Measurements from ENCODE around the gene PLCL1. TPM values are rescaled to one million over a fixed set of nuclear protein-coding genes. Genes with fewer than 3 reads are reported as not detected.
"Not testable (repeated sequence)": the region's sequence is repeated elsewhere in the genome, so short reads cannot be mapped to it uniquely, and the experiment has no call there.

Gene PLCL1
- total RNA-seq, 2 donors from 2014 or later: 0.04 to 0.11 TPM

GRCh38 chr2:197822333-197822732, 17.9 kb downstream of the PLCL1 start:
- H3K27ac Mint-ChIP-seq: no peak overlapping the region
- H3K9me3 ChIP-seq (ENCODE audit: control insufficient read depth, low read length): no peaks in the 10 kb centered on the region
- no peaks in the 10 kb centered on the region for H3K36me3 Mint-ChIP-seq (ENCODE audit: low read depth)
- H3K9ac ChIP-seq (ENCODE audit: extremely low read depth, low read length, poor library complexity, severe bottlenecking): no peak overlapping the region
- H3K27me3 ChIP-seq (ENCODE audit: control insufficient read depth, insufficient read depth, low read length, poor library complexity, severe bottlenecking): no peaks in the 10 kb centered on the region
- no peaks in the 10 kb centered on the region for H3K4me1 Mint-ChIP-seq
- no peak for DNase-seq
- no peaks in the 10 kb centered on the region for H3K27me3 Mint-ChIP-seq (ENCODE audit: insufficient read depth)
- H3K4me3 Mint-ChIP-seq: no peak overlapping the region
- H3K27ac ChIP-seq (ENCODE audit: low read depth, low read length): no peak overlapping the region
- H3K4me1 ChIP-seq (ENCODE audit: control insufficient read depth, insufficient read depth, low read length): no peaks in the 10 kb centered on the region
- WGBS, 2 experiments (ENCODE audit: insufficient coverage in 1 of 2, insufficient read length in 1 of 2): 90 to 94% methylated on average over 2 of the region's 2 CpGs
- H3K36me3 ChIP-seq (ENCODE audit: control insufficient read depth, insufficient read depth, low read length): no peaks in the 10 kb centered on the region
- no peaks in the 10 kb centered on the region for H3K9me3 Mint-ChIP-seq
- H3K4me3 ChIP-seq (ENCODE audit: low read length): no peak overlapping the region
- TF ChIP-seq, protein P1, sequence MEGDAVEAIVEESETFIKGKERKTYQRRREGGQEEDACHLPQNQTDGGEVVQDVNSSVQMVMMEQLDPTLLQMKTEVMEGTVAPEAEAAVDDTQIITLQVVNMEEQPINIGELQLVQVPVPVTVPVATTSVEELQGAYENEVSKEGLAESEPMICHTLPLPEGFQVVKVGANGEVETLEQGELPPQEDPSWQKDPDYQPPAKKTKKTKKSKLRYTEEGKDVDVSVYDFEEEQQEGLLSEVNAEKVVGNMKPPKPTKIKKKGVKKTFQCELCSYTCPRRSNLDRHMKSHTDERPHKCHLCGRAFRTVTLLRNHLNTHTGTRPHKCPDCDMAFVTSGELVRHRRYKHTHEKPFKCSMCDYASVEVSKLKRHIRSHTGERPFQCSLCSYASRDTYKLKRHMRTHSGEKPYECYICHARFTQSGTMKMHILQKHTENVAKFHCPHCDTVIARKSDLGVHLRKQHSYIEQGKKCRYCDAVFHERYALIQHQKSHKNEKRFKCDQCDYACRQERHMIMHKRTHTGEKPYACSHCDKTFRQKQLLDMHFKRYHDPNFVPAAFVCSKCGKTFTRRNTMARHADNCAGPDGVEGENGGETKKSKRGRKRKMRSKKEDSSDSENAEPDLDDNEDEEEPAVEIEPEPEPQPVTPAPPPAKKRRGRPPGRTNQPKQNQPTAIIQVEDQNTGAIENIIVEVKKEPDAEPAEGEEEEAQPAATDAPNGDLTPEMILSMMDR (conservative IDR thresholded peaks at IDR 0.05): no peak

GRCh38 chr2:197827618-197828017, 23.2 kb downstream of the PLCL1 start:
- Mint-ChIP-seq H3K9me3 (no peaks in the 10 kb centered on the region), H3K27me3 (ENCODE audit: insufficient read depth) (no peaks in the 10 kb centered on the region), H3K4me3 (no peak overlapping the region), H3K36me3 (ENCODE audit: low read depth) (no peaks in the 10 kb centered on the region), H3K27ac (no peak overlapping the region), H3K4me1 (no peaks in the 10 kb centered on the region)
- Histone ChIP-seq H3K27ac (ENCODE audit: low read depth, low read length) (no peak overlapping the region), H3K36me3 (ENCODE audit: control insufficient read depth, insufficient read depth, low read length) (no peaks in the 10 kb centered on the region), H3K9me3 (ENCODE audit: control insufficient read depth, low read length) (no peaks in the 10 kb centered on the region), H3K4me3 (ENCODE audit: low read length) (no peak overlapping the region), H3K9ac (ENCODE audit: extremely low read depth, low read length, poor library complexity, severe bottlenecking) (no peak overlapping the region), H3K4me1 (ENCODE audit: control insufficient read depth, insufficient read depth, low read length) (no peaks in the 10 kb centered on the region), H3K27me3 (ENCODE audit: control insufficient read depth, insufficient read depth, low read length, poor library complexity, severe bottlenecking) (no peaks in the 10 kb centered on the region)
- 93% methylated on average over 2 of the region's 2 CpGs; no CpG with 5 or more reads in 1 of the 2 experiments for whole genome bisulfite sequencing, 2 experiments (ENCODE audit: insufficient coverage in 1 of 2, insufficient read length in 1 of 2)
- TF ChIP-seq, protein P1 (conservative IDR thresholded peaks at IDR 0.05): no peak
- DNase-seq: no peak

DNA sequence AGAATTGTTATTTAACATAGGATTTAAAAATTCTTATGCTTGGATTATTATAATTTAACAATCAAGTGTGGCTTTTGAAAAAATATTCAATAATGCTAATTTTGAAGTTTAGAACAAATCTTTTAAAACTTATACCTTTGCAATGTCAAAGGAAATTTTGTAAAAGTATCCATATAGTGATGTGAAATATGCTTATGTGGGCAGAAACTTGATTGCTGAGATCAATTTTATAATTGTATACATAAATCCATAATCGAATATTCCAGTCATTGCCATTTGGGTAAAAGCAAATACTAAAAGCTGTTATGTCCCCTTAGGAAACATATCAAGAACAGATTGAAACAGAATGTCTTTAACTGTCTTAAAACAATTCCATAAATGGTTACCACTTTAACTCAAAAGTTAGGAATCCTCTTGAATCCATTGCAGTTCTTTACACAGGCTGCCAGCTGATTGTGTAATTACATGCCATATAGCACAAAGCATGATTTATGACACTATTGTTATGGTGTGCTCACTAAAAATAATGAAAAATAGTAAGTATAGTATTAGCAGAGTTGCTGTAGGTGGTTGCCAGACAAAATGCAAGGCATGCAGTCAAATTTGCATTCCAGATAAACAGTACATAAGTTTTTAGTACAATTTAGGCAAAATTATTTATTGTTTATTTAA, 24.2 kb downstream of the PLCL1 start:
- 60 to 94% methylated on average over 1 of the region's 1 CpG for WGBS, 2 experiments (ENCODE audit: insufficient coverage in 1 of 2, insufficient read length in 1 of 2)
- H3K27ac Mint-ChIP-seq: no peak overlapping the region
- Histone ChIP-seq H3K9me3 (ENCODE audit: control insufficient read depth, low read length) (no peaks in the 10 kb centered on the region), H3K27me3 (ENCODE audit: control insufficient read depth, insufficient read depth, low read length, poor library complexity, severe bottlenecking) (no peaks in the 10 kb centered on the region), H3K27ac (ENCODE audit: low read depth, low read length) (no peak overlapping the region), H3K4me3 (ENCODE audit: low read length) (no peak overlapping the region), H3K4me1 (ENCODE audit: control insufficient read depth, insufficient read depth, low read length) (no peaks in the 10 kb centered on the region), H3K9ac (ENCODE audit: extremely low read depth, low read length, poor library complexity, severe bottlenecking) (no peak overlapping the region), H3K36me3 (ENCODE audit: control insufficient read depth, insufficient read depth, low read length) (no peaks in the 10 kb centered on the region)
- H3K27me3 Mint-ChIP-seq (ENCODE audit: insufficient read depth): no peaks in the 10 kb centered on the region
- H3K36me3 Mint-ChIP-seq (ENCODE audit: low read depth): no peaks in the 10 kb centered on the region
- H3K4me3 Mint-ChIP-seq: no peak overlapping the region
- no peaks in the 10 kb centered on the region for H3K4me1 Mint-ChIP-seq
- TF ChIP-seq, protein P1 (conservative IDR thresholded peaks at IDR 0.05): no peak
- DNase-seq: no peak
- H3K9me3 Mint-ChIP-seq: no peaks in the 10 kb centered on the region

GRCh38 chr2:197834771-197835170, 30.4 kb downstream of the PLCL1 start:
- H3K27ac ChIP-seq (ENCODE audit: low read depth, low read length); H3K4me3 ChIP-seq (ENCODE audit: low read length); H3K36me3 Mint-ChIP-seq (ENCODE audit: low read depth); H3K27me3 ChIP-seq (ENCODE audit: control insufficient read depth, insufficient read depth, low read length, poor library complexity, severe bottlenecking); H3K9me3 Mint-ChIP-seq; H3K4me3 Mint-ChIP-seq; H3K4me1 Mint-ChIP-seq; H3K4me1 ChIP-seq (ENCODE audit: control insufficient read depth, insufficient read depth, low read length); DNase-seq; H3K36me3 ChIP-seq (ENCODE audit: control insufficient read depth, insufficient read depth, low read length); H3K27ac Mint-ChIP-seq; H3K9ac ChIP-seq (ENCODE audit: extremely low read depth, low read length, poor library complexity, severe bottlenecking); H3K9me3 ChIP-seq (ENCODE audit: control insufficient read depth, low read length); H3K27me3 Mint-ChIP-seq (ENCODE audit: insufficient read depth): not testable (repeated sequence)
- WGBS, 2 experiments (ENCODE audit: insufficient coverage in 1 of 2, insufficient read length in 1 of 2): 85% methylated on average over 2 of the region's 2 CpGs; no CpG with 5 or more reads in 1 of the 2 experiments

Measured in endodermal cell (in vitro differentiated cells).